Mesendoderm (in vitro differentiated cells): ENCODE results near the gene SLAMF9.

Experiments
- DNase-seq: peaks from one replicate; pipeline ENCODE4 v3.0.0; 2013
- H2AK5ac ChIP-seq: 2 replicates; pipeline ENCODE4 v1.6.1; 2013; ENCODE audit warnings: low read length, inconsistent platforms
- H2BK120ac ChIP-seq: 2 replicates; pipeline ENCODE4 v1.6.1; 2013; ENCODE audit warnings: low read depth, mild to moderate bottlenecking, low read length, moderate library complexity, mixed read lengths
- H2BK15ac ChIP-seq: replicated peaks from 2 replicates; pipeline ENCODE4 v1.6.1; 2013; ENCODE audit warnings: low read depth, mild to moderate bottlenecking, moderate library complexity
- H2BK5ac ChIP-seq: 2 replicates; pipeline ENCODE4 v1.6.1; 2013; ENCODE audit warnings: low read length, inconsistent platforms
- H3K18ac ChIP-seq: 2 replicates; pipeline ENCODE4 v1.6.1; 2013; ENCODE audit warnings: mild to moderate bottlenecking, low read length, mixed read lengths
- H3K23ac ChIP-seq: one replicate; pipeline ENCODE4 v1.6.1; 2013; ENCODE audit warnings: low read length
- H3K27ac ChIP-seq: 2 replicates; pipeline ENCODE4 v1.5.1; 2013; ENCODE audit warnings: low read depth, mild to moderate bottlenecking, inconsistent platforms, low read length, moderate library complexity
- H3K27me3 ChIP-seq: 2 replicates; pipeline ENCODE4 v1.6.1; 2013; ENCODE audit warnings: low read length, control low read depth, mild to moderate bottlenecking, inconsistent platforms; ENCODE audit not compliant: insufficient read depth, poor library complexity
- H3K36me3 ChIP-seq: 2 replicates; pipeline ENCODE4 v1.6.1; 2013; ENCODE audit warnings: low read length, inconsistent platforms; ENCODE audit not compliant: control insufficient read depth, insufficient read depth
- H3K4ac ChIP-seq: one replicate; pipeline ENCODE4 v1.6.1; 2013; ENCODE audit warnings: low read depth, mild to moderate bottlenecking, low read length, moderate library complexity
- H3K4me1 ChIP-seq: 2 replicates; pipeline ENCODE4 v1.6.1; 2013; ENCODE audit warnings: low read depth, low read length, inconsistent platforms; ENCODE audit not compliant: control insufficient read depth
- H3K4me2 ChIP-seq: 2 replicates; pipeline ENCODE4 v1.6.1; 2013; ENCODE audit warnings: low read length
- H3K4me3 ChIP-seq: 2 replicates; pipeline ENCODE4 v1.5.1; 2013; ENCODE audit warnings: mild to moderate bottlenecking, low read length
- H3K56ac ChIP-seq: one replicate; pipeline ENCODE4 v1.6.1; 2013; ENCODE audit warnings: low read length
- H3K79me1 ChIP-seq: 2 replicates; pipeline ENCODE4 v1.6.1; 2013; ENCODE audit warnings: low read length, inconsistent platforms
- H3K79me2 ChIP-seq: 2 replicates; pipeline ENCODE4 v1.6.1; 2013; ENCODE audit warnings: mild to moderate bottlenecking, low read length; ENCODE audit not compliant: control insufficient read depth, insufficient read depth
- H3K9ac ChIP-seq: 2 replicates; pipeline ENCODE4 v1.6.1; 2013; ENCODE audit warnings: low read length, inconsistent platforms
- H4K5ac ChIP-seq: one replicate; pipeline ENCODE4 v1.6.1; 2013; ENCODE audit warnings: low read length
- H4K8ac ChIP-seq: one replicate; pipeline ENCODE4 v1.6.1; 2013; ENCODE audit warnings: low read depth, mild to moderate bottlenecking, control low read depth, low read length, moderate library complexity
- WGBS: extraction: QIAGEN DNeasy Blood & Tissue Kit; methylation state at CpG from one replicate; pipeline ENCODE4 v1.1.7; 2013; ENCODE audit warnings: low lambda C conversion rate, missing lambda C conversion rate; ENCODE audit not compliant: insufficient coverage; ENCODE audit errors: extremely low coverage; 5-methylcytosine and 5-hydroxymethylcytosine counted together

SLAMF9 gene

GRCh38 chr1:159958719-159959380, 4.8 kb upstream of the SLAMF9 start:
- no peaks in the 10 kb centered on the region for H3K79me1 ChIP-seq
- no peak overlapping the region for H4K5ac ChIP-seq
- peaks cover 2% of the 10 kb centered on the region for H3K4me1 ChIP-seq
- H3K4ac ChIP-seq = no peak overlapping the region
- no peak overlapping the region for H3K56ac ChIP-seq
- H2AK5ac ChIP-seq = no peak overlapping the region
- WGBS = no CpG with 5 or more reads among the region's 3 CpGs
- H3K27ac ChIP-seq = no peak overlapping the region
- no peaks in the 10 kb centered on the region for H3K27me3 ChIP-seq
- no peak overlapping the region for H2BK15ac ChIP-seq
- no peak overlapping the region for H3K23ac ChIP-seq
- H3K79me2 ChIP-seq = no peaks in the 10 kb centered on the region
- no peak overlapping the region for H3K18ac ChIP-seq
- H3K9ac ChIP-seq = no peak overlapping the region
- H3K36me3 ChIP-seq = no peaks in the 10 kb centered on the region
- H2BK5ac ChIP-seq = no peak overlapping the region
- H3K4me3 ChIP-seq = no peak overlapping the region
- peak; percentile 11 for DNase-seq
- no peak overlapping the region for H3K4me2 ChIP-seq
- no peak overlapping the region for H2BK120ac ChIP-seq
- H4K8ac ChIP-seq = no peak overlapping the region

GRCh38 chr1:159957824-159958268, 3.8 kb upstream of the SLAMF9 start:
- no peak overlapping the region for H3K56ac ChIP-seq
- no peaks in the 10 kb centered on the region for H3K36me3 ChIP-seq
- H3K4ac ChIP-seq = no peak overlapping the region
- H2BK120ac ChIP-seq = no peak overlapping the region
- no peaks in the 10 kb centered on the region for H3K79me1 ChIP-seq
- H3K27me3 ChIP-seq = no peaks in the 10 kb centered on the region
- no peak overlapping the region for H4K5ac ChIP-seq
- no peak overlapping the region for H4K8ac ChIP-seq
- H3K9ac ChIP-seq = no peak overlapping the region
- no CpG with 5 or more reads among the region's 9 CpGs for WGBS
- no peak for DNase-seq
- H3K79me2 ChIP-seq = no peaks in the 10 kb centered on the region
- no peak overlapping the region for H3K23ac ChIP-seq
- H3K4me1 ChIP-seq = peaks cover 2% of the 10 kb centered on the region
- H2AK5ac ChIP-seq = no peak overlapping the region
- H2BK15ac ChIP-seq = no peak overlapping the region
- no peak overlapping the region for H3K27ac ChIP-seq
- H3K4me3 ChIP-seq = no peak overlapping the region
- H2BK5ac ChIP-seq = no peak overlapping the region
- no peak overlapping the region for H3K18ac ChIP-seq
- H3K4me2 ChIP-seq = no peak overlapping the region

GRCh38 chr1:159955456-159955855, 1.4 kb upstream of the SLAMF9 start:
- no peak overlapping the region for H3K4ac ChIP-seq
- no peak for DNase-seq
- H2BK15ac ChIP-seq = no peak overlapping the region
- no peak overlapping the region for H3K9ac ChIP-seq
- no peak overlapping the region for H2AK5ac ChIP-seq
- H3K4me2 ChIP-seq = no peak overlapping the region
- no peaks in the 10 kb centered on the region for H3K79me2 ChIP-seq
- no peaks in the 10 kb centered on the region for H3K27me3 ChIP-seq
- H3K79me1 ChIP-seq = no peaks in the 10 kb centered on the region
- H4K5ac ChIP-seq = no peak overlapping the region
- H2BK120ac ChIP-seq = no peak overlapping the region
- peaks cover 2% of the 10 kb centered on the region for H3K4me1 ChIP-seq
- no CpG with 5 or more reads among the region's 3 CpGs for WGBS
- no peak overlapping the region for H3K18ac ChIP-seq
- H3K56ac ChIP-seq = no peak overlapping the region
- H3K4me3 ChIP-seq = no peak overlapping the region
- H4K8ac ChIP-seq = no peak overlapping the region
- H3K36me3 ChIP-seq = no peaks in the 10 kb centered on the region
- H3K27ac ChIP-seq = no peak overlapping the region
- no peak overlapping the region for H3K23ac ChIP-seq
- H2BK5ac ChIP-seq = no peak overlapping the region

- Histone ChIP-seq H3K9ac (no peak overlapping the region), H4K5ac (no peak overlapping the region), H3K23ac (no peak overlapping the region), H3K4me3 (no peak overlapping the region), H3K56ac (no peak overlapping the region), H3K4ac (no peak overlapping the region), H3K27ac (no peak overlapping the region), H3K79me1 (no peaks in the 10 kb centered on the region), H3K36me3 (no peaks in the 10 kb centered on the region), H3K79me2 (no peaks in the 10 kb centered on the region), H2BK5ac (no peak overlapping the region), H4K8ac (no peak overlapping the region), H3K27me3 (no peaks in the 10 kb centered on the region), H2BK15ac (no peak overlapping the region), H3K4me1 (no peaks in the 10 kb centered on the region), H3K18ac (no peak overlapping the region), H2AK5ac (no peak overlapping the region), H2BK120ac (no peak overlapping the region), H3K4me2 (no peak overlapping the region)
- no CpG with 5 or more reads among the region's 5 CpGs for WGBS
- no peak for DNase-seq
These were observed 1.1 kb downstream of the SLAMF9 start for GRCh38 chr1:159952932-159953331.

- H3K4me3 ChIP-seq = no peak overlapping the region
- no peaks in the 10 kb centered on the region for H3K27me3 ChIP-seq
- WGBS = no CpG with 5 or more reads among the region's 1 CpG
- no peaks in the 10 kb centered on the region for H3K36me3 ChIP-seq
- no peak overlapping the region for H4K8ac ChIP-seq
- H3K27ac ChIP-seq = no peak overlapping the region
- H4K5ac ChIP-seq = no peak overlapping the region
- no peak overlapping the region for H2AK5ac ChIP-seq
- H2BK15ac ChIP-seq = no peak overlapping the region
- no peaks in the 10 kb centered on the region for H3K79me1 ChIP-seq
- H3K4me1 ChIP-seq = peaks cover 1% of the 10 kb centered on the region
- H3K79me2 ChIP-seq = no peaks in the 10 kb centered on the region
- no peak overlapping the region for H2BK120ac ChIP-seq
- no peak overlapping the region for H3K4me2 ChIP-seq
- no peak overlapping the region for H3K23ac ChIP-seq
- H3K9ac ChIP-seq = no peak overlapping the region
- no peak overlapping the region for H3K56ac ChIP-seq
- no peak overlapping the region for H3K4ac ChIP-seq
- no peak overlapping the region for H3K18ac ChIP-seq
- no peak overlapping the region for H2BK5ac ChIP-seq
- DNase-seq = no peak
These were observed 2.5 kb downstream of the SLAMF9 start for GRCh38 chr1:159951551-159951950.

GRCh38 chr1:159951016-159951415, 3.0 kb downstream of the SLAMF9 start:
- DNase-seq = peak; percentile 51
- Histone ChIP-seq H3K23ac (no peak overlapping the region), H3K79me1 (no peaks in the 10 kb centered on the region), H3K27me3 (no peaks in the 10 kb centered on the region), H3K4me2 (no peak overlapping the region), H2BK120ac (no peak overlapping the region), H2AK5ac (no peak overlapping the region), H3K27ac (no peak overlapping the region), H2BK5ac (no peak overlapping the region), H3K9ac (no peak overlapping the region), H4K5ac (no peak overlapping the region), H3K4me3 (no peak overlapping the region), H3K4me1 (peaks cover 6% of the 10 kb centered on the region), H2BK15ac (no peak overlapping the region), H3K56ac (no peak overlapping the region), H3K79me2 (no peaks in the 10 kb centered on the region), H3K36me3 (no peaks in the 10 kb centered on the region), H3K4ac (no peak overlapping the region), H3K18ac (no peak overlapping the region), H4K8ac (no peak overlapping the region)
- no CpG with 5 or more reads among the region's 2 CpGs for WGBS
